K562 (cell line): ENCODE measurements around the gene POT1. TPM values are rescaled to one million over a fixed set of nuclear protein-coding genes. Genes with fewer than 3 reads are reported as not detected.

Experiments used
- ATAC-seq: fragments of 200-7000 bp; cut with Tn5 transposase; 3 replicates; pipeline ENCODE4 v1.9.1; 2020; ENCODE audit warnings: moderate library complexity
- BruUV-seq: library from RNA; stranded (reverse); fragments of 400-500 nt; replicated peaks from 2 replicates; lab custom pipeline; 2021; lab: Mats Ljungman, UMichigan
- CTCF ChIA-PET: fragments of 300-600 bp; formaldehyde crosslinking; extraction: SDS; loops from one replicate; lab custom pipeline; 2021; ENCODE audit warnings: low intra/inter-chr PET ratio; lab: Yijun Ruan, JAX
- POLR2A ChIA-PET: fragments of 300-600, 350-650 bp; sonication (Branson Sonifier 250); formaldehyde crosslinking; extraction: SDS; loops from one replicate; lab custom pipeline; 2021; ENCODE audit warnings: antibody characterized with exemption, inconsistent platforms; lab: Yijun Ruan, JAX
- DNase-seq, 4 experiments: peaks; one replicate each; pipeline versions ENCODE4 v3.0.0 to v3.0.0-alpha.2; 2011 to 2018; ENCODE audit warnings: low spot score in 3 of 4, mixed read lengths in 3 of 4; ENCODE audit errors: extremely low read depth in 1 of 4
- FAIRE-seq: peaks from 2 replicates; lab custom pipeline; 2011; peaks lifted over from hg19 to GRCh38; lab: Jason Lieb, UNC
- H2AFZ ChIP-seq: 2 replicates; pipeline ENCODE4 v1.6.0; 2011; ENCODE audit warnings: low read depth, low read length, control low read depth, inconsistent platforms
- H3K27ac ChIP-seq: fragments of 200-600 bp; 3 replicates; pipeline ENCODE4 v1.8.0; 2011; ENCODE audit warnings: low read depth, mild to moderate bottlenecking, control low read depth, inconsistent platforms, low read length, moderate library complexity, mixed read lengths; ENCODE audit errors: extremely low read depth
- H3K27me3 ChIP-seq, 2 experiments: fragments of 300-600 bp in 1 of 2; 2 replicates in 1 of 2; 3 replicates in 1 of 2; pipeline versions ENCODE4 v1.6.0 to v1.8.0; 2011; ENCODE audit warnings: inconsistent platforms in 2 of 2, low read length in 2 of 2, mild to moderate bottlenecking in 1 of 2, mixed read lengths in 1 of 2, moderate library complexity in 1 of 2; ENCODE audit not compliant: control insufficient read depth in 2 of 2, insufficient read depth in 2 of 2
- H3K36me3 ChIP-seq: fragments of 300-600 bp; 3 replicates; pipeline ENCODE4 v1.8.0; 2011; ENCODE audit warnings: mild to moderate bottlenecking, low read length, inconsistent platforms; ENCODE audit not compliant: control insufficient read depth, insufficient read depth
- H3K4me1 ChIP-seq, 2 experiments: fragments of 200-600 bp in 1 of 2; replicated peaks in 1 of 2; 2 replicates in 1 of 2; 3 replicates in 1 of 2; pipeline versions ENCODE4 v1.5.1 to v1.8.0; 2011; ENCODE audit warnings: inconsistent platforms in 2 of 2, low read length in 2 of 2, mild to moderate bottlenecking in 1 of 2, mixed read lengths in 1 of 2, moderate library complexity in 1 of 2; ENCODE audit not compliant: control insufficient read depth in 2 of 2, insufficient read depth in 2 of 2
- H3K4me2 ChIP-seq: 2 replicates; pipeline ENCODE4 v1.6.1; 2011; ENCODE audit warnings: low read length, control low read depth, inconsistent platforms, mixed read lengths; ENCODE audit not compliant: insufficient read depth
- H3K4me3 ChIP-seq: fragments of 200-600 bp; sonication (generic), shearing (Covaris generic); 2 replicates; pipeline ENCODE4 v1.5.1; 2016; ENCODE audit warnings: control low read depth, inconsistent platforms
- H3K79me2 ChIP-seq: fragments of 200-600 bp; 3 replicates; pipeline ENCODE4 v1.8.0; 2011; ENCODE audit warnings: low read length, inconsistent platforms; ENCODE audit not compliant: control insufficient read depth, insufficient read depth
- H3K9ac ChIP-seq, 2 experiments: 2 replicates each; pipeline versions ENCODE4 v1.6.0 to v1.6.1; 2011; ENCODE audit warnings: low read depth in 2 of 2, low read length in 2 of 2, control low read depth in 1 of 2, inconsistent platforms in 1 of 2, mild to moderate bottlenecking in 1 of 2, mixed read lengths in 1 of 2; ENCODE audit not compliant: insufficient read depth in 1 of 2
- H3K9me1 ChIP-seq: one replicate; pipeline ENCODE4 v1.6.0; 2011; ENCODE audit warnings: inconsistent platforms, mild to moderate bottlenecking, low read length, moderate library complexity; ENCODE audit not compliant: control insufficient read depth, insufficient read depth
- H3K9me3 ChIP-seq: replicated peaks from 2 replicates; pipeline ENCODE4 v1.5.1; 2011; ENCODE audit warnings: low read depth, low read length, inconsistent platforms; ENCODE audit not compliant: control insufficient read depth, insufficient read depth
- H4K20me1 ChIP-seq: replicated peaks from 2 replicates; pipeline ENCODE4 v1.6.1; 2011; ENCODE audit warnings: low read length, inconsistent platforms, mixed read lengths; ENCODE audit not compliant: control insufficient read depth, insufficient read depth
- BRD9 ChIP-seq: fragments of 450-650 bp; IDR thresholded peaks from 2 replicates; pipeline ENCODE4 v1.6.1; 2018; ENCODE audit warnings: low read depth; ENCODE audit not compliant: partially characterized antibody
- HINFP ChIP-seq: fragments of 450-650 bp; conservative IDR thresholded peaks from 2 replicates; pipeline ENCODE4 v1.6.1; 2016; ENCODE audit warnings: missing genetic modification characterization, low read depth, mild to moderate bottlenecking, control low read depth, missing compliant biosample characterization
- NFYB ChIP-seq: IDR thresholded peaks from 2 replicates; pipeline ENCODE4 v1.6.1; 2011; ENCODE audit warnings: mild to moderate bottlenecking, moderate library complexity; ENCODE audit not compliant: insufficient read length; ENCODE audit errors: extremely low read depth
- NR3C1 ChIP-seq: sonication (generic); formaldehyde crosslinking; IDR thresholded peaks from 2 replicates; pipeline ENCODE4 v1.8.1; 2022; ENCODE audit warnings: missing genetic modification reagents
- TGIF2 ChIP-seq: sonication (generic); formaldehyde crosslinking; IDR thresholded peaks from 2 replicates; pipeline ENCODE4 v1.8.1; 2022; ENCODE audit warnings: mild to moderate bottlenecking, missing genetic modification reagents, moderate library complexity
- TOE1 ChIP-seq, 2 experiments: fragments of 450-650 bp in 1 of 2; sonication (generic) in 1 of 2; formaldehyde crosslinking in 1 of 2; IDR thresholded peaks; 2 replicates each; pipeline versions ENCODE4 v1.7.1 to v1.8.0; 2016 to 2022; ENCODE audit warnings: borderline replicate concordance in 2 of 2, mild to moderate bottlenecking in 2 of 2, antibody characterized with exemption in 1 of 2, inconsistent platforms in 1 of 2, low read depth in 1 of 2, missing genetic modification reagents in 1 of 2, moderate library complexity in 1 of 2
- ZBTB26 ChIP-seq: fragments of 450-650 bp; formaldehyde crosslinking; IDR thresholded peaks from 2 replicates; pipeline ENCODE4 v1.4.0; 2022; ENCODE audit warnings: missing genetic modification characterization
- ZKSCAN3 ChIP-seq: fragments of 250-450 bp; sonication (Bioruptor Pico); IDR thresholded peaks from 2 replicates; pipeline ENCODE4 v1.4.0; 2020
- ZNF512 ChIP-seq: IDR thresholded peaks from 2 replicates; pipeline ENCODE4 v1.6.1; 2016; ENCODE audit warnings: missing genetic modification characterization, missing compliant biosample characterization
- WGBS: fragments of 100-300 bp; shearing (Covaris generic); methylation state at CpG from one replicate; pipeline ENCODE4 v1.1.6; 2016; ENCODE audit warnings: low coverage, mixed read lengths; ENCODE audit not compliant: insufficient coverage; ENCODE audit errors: missing lambda C conversion rate; 5-methylcytosine and 5-hydroxymethylcytosine counted together
- in situ Hi-C: fragments of 300-500 bp; cut with MboI; formaldehyde crosslinking; loops from 4 replicates; pipeline ENCODE4 v1.15.0; 2018; ENCODE audit warnings: inconsistent platforms, mixed read lengths
- intact Hi-C: fragments of 100-400 bp; cut with micrococcal nuclease; formaldehyde crosslinking; loops from 2 replicates; pipeline ENCODE4 v1.14.2; 2022
- polyA plus RNA-seq, 8 experiments: library from polyadenylated mRNA; depleted of rRNA in 4 of 8; stranded (reverse) in 5 of 8; unstranded in 3 of 8; fragments of >200 nt; fragmentation: Nextera tagmentation in 2 of 8; fragmentation: Illumina TruSeq in 1 of 8; extraction: Ambion mirVana in 2 of 8; extraction: Trizol in 1 of 8; gene quantifications; 2 replicates each; pipeline versions ENCODE4 v1.2.1 to v1.2.3, GENCODE V29; 2011 to 2014; ENCODE audit warnings: inconsistent platforms in 1 of 8, missing spikeins in 1 of 8
- total RNA-seq, 7 experiments: library from RNA; depleted of rRNA in 6 of 7; stranded (reverse); fragments of >200 nt in 6 of 7; fragmentation: Illumina TruSeq in 2 of 7; extraction: Trizol in 2 of 7; gene quantifications; 2 replicates each; pipeline versions ENCODE4 v1.2.1 to v1.2.3, GENCODE V29; 2011 to 2021; ENCODE audit warnings: low replicate concordance in 1 of 7
- TF ChIP-seq, protein P1 (sequence below): sonication (generic); formaldehyde crosslinking; IDR thresholded peaks from 2 replicates; pipeline ENCODE4 v1.5.0; 2020; ENCODE audit warnings: missing genetic modification reagents

The POT1 gene
- total and polyA plus RNA-seq, 9 of the 15 experiments (the other 6 are each of a cell fraction or from before 2014, with no cell fraction given) = 37.9 to 140 (median 63.6) TPM

- intact Hi-C loops = no loop called here
- Histone ChIP-seq H3K4me3 (no peak overlapping the region), H3K79me2 (no peaks in the 10 kb centered on the region), H3K9me1 (no peaks in the 10 kb centered on the region), H2AFZ (no peak overlapping the region), H3K9ac (no peak overlapping the region), H3K36me3 (no peaks in the 10 kb centered on the region), H3K27ac (no peak overlapping the region), H4K20me1 (no peaks in the 10 kb centered on the region), H3K27me3 (no peaks in the 10 kb centered on the region), H3K9me3 (no peaks in the 10 kb centered on the region), H3K4me1 (no peaks in the 10 kb centered on the region), H3K4me2 (no peak overlapping the region)
- DNase-seq (no peak), ATAC-seq (no peak), FAIRE-seq (no peak)
- BruUV-seq = no TSS peak
- 4% methylated on average over 1 of the region's 1 CpG for WGBS
- ChIA-PET POLR2A (interaction anchor here (1.4 kb wide), 1 partner anchor 9 kb away, joined by 3 read pairs; no protein-coding TSS in a partner anchor), CTCF (no interaction called here)
- in situ Hi-C loops = no loop called here
- TF ChIP-seq NFYB (no peak), NR3C1 (CRISPR knock-in tag) (no peak), TOE1 (IDR thresholded peaks at IDR 0.05; ENCODE audit: borderline replicate concordance) (no peak), TOE1 (CRISPR knock-in tag; IDR thresholded peaks at IDR 0.05; ENCODE audit: borderline replicate concordance, low read depth) (no peak)
- TF ChIP-seq, protein P1, sequence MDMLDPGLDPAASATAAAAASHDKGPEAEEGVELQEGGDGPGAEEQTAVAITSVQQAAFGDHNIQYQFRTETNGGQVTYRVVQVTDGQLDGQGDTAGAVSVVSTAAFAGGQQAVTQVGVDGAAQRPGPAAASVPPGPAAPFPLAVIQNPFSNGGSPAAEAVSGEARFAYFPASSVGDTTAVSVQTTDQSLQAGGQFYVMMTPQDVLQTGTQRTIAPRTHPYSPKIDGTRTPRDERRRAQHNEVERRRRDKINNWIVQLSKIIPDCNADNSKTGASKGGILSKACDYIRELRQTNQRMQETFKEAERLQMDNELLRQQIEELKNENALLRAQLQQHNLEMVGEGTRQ (CRISPR knock-in tag) = no peak
Measured at GRCh38 chr7:124811341-124811740, 118.3 kb downstream of the POT1 start.

DNA sequence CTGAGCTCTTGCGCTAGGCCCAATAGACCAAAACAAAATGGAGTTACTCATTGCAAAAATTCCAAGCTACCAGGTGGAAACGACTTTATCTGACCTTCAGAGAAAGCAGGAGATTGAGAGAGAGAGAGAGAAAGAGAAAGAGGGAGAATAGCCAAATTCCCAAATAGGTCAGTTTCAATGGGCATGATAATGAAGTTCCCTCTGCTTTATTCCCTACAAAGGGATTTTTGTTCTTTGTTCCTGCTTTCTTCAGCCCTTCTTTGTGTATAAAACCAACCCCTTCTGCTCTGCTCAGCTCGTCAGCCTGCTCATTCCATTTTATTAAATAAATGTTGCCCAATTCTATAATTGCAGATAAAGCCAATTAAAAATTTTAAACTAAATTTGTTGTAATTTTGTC, 119.0 kb downstream of the POT1 start:
- FAIRE-seq = no peak
- no peak for DNase-seq
- H2AFZ ChIP-seq = no peak overlapping the region
- intact Hi-C loops (no loop called here), in situ Hi-C loops (no loop called here)
- no peak for ATAC-seq
- H3K9me1 ChIP-seq = no peaks in the 10 kb centered on the region
- ChIA-PET CTCF (no interaction called here), POLR2A (interaction anchor here (1.4 kb wide), 1 partner anchor 9 kb away, joined by 3 read pairs; no protein-coding TSS in a partner anchor)
- no peak overlapping the region for H3K4me2 ChIP-seq
- no peak overlapping the region for H3K27ac ChIP-seq
- no peaks in the 10 kb centered on the region for H4K20me1 ChIP-seq
- H3K4me3 ChIP-seq = no peak overlapping the region
- H3K9me3 ChIP-seq = no peaks in the 10 kb centered on the region
- H3K4me1 ChIP-seq = no peaks in the 10 kb centered on the region
- H3K36me3 ChIP-seq = no peaks in the 10 kb centered on the region
- WGBS = 4% methylated on average over 3 of the region's 3 CpGs
- no peak overlapping the region for H3K9ac ChIP-seq
- H3K79me2 ChIP-seq = no peaks in the 10 kb centered on the region
- no peaks in the 10 kb centered on the region for H3K27me3 ChIP-seq
- BruUV-seq = no TSS peak
- TF ChIP-seq BRD9 (no peak), ZNF512 (no peak), ZBTB26 (no peak), HINFP (no peak), ZKSCAN3 (CRISPR knock-in tag) (no peak), TGIF2 (CRISPR knock-in tag) (no peak)
